Hepatocyte (in vitro differentiated cells): ENCODE measurements around the gene PLA2G4D.

Source experiments
- EZH2 ChIP-seq: fragments of 200-600 bp; sonication (generic); IDR thresholded peaks from 2 replicates; pipeline ENCODE4 v1.6.1; 2016; ENCODE audit warnings: antibody characterized with exemption, mild to moderate bottlenecking, borderline replicate concordance
- TF ChIP-seq, protein P1 (sequence below): fragments of 200-600 bp; sonication (generic); IDR thresholded peaks from 2 replicates; pipeline ENCODE4 v1.5.1; 2016; ENCODE audit warnings: antibody characterized with exemption, mild to moderate bottlenecking; ENCODE audit not compliant: poor library complexity

DNA sequence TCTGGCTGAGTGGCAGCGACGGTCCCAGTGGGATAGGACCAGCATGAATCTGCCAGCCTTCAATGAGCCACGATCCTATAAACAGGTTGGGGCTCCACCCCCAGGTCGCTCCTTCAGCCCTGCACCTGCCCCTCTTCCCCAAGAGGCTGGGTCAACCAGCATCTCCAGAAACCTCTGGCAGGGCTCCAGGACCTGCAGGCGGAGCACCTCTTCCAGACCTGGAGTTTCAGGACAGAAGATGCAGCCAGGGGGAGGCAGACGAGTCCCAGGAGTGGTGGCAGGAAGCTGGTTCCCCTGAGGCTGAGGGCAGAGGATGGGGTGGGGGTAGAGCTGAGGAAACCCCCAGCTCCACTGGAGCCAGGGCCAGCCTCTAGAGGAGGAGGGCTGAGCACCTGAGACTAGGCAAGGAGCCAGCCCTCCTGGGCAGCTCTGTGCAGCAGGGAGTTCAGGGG lies at the start of gene PLA2G4D:
- no peak for TF ChIP-seq EZH2
- TF ChIP-seq, protein P1, sequence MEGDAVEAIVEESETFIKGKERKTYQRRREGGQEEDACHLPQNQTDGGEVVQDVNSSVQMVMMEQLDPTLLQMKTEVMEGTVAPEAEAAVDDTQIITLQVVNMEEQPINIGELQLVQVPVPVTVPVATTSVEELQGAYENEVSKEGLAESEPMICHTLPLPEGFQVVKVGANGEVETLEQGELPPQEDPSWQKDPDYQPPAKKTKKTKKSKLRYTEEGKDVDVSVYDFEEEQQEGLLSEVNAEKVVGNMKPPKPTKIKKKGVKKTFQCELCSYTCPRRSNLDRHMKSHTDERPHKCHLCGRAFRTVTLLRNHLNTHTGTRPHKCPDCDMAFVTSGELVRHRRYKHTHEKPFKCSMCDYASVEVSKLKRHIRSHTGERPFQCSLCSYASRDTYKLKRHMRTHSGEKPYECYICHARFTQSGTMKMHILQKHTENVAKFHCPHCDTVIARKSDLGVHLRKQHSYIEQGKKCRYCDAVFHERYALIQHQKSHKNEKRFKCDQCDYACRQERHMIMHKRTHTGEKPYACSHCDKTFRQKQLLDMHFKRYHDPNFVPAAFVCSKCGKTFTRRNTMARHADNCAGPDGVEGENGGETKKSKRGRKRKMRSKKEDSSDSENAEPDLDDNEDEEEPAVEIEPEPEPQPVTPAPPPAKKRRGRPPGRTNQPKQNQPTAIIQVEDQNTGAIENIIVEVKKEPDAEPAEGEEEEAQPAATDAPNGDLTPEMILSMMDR: no peak
